Right lobe of liver (tissue), 6 donors: Measurements from ENCODE around the gene TRIM66. TPM values are rescaled to one million over a fixed set of nuclear protein-coding genes. Genes with fewer than 3 reads are reported as not detected.

Experiments used
- ATAC-seq, 4 donors: fragments of 200-7000 bp; cut with Tn5 transposase; one replicate each; pipeline ENCODE4 v1.9.1; 2020; ENCODE audit warnings: mild to moderate bottlenecking in 4 of 4, moderate library complexity in 4 of 4
- DNase-seq, 3 donors: peaks; one replicate each; pipeline ENCODE4 v3.0.0-alpha.2; 2020
- H3K27ac ChIP-seq, 3 donors: fragments of 200-600 bp; one replicate each; pipeline ENCODE4 v1.8.0; 2022
- H3K27me3 ChIP-seq, 2 donors: fragments of 200-600 bp; one replicate each; pipeline ENCODE4 v1.8.0; 2022
- H3K36me3 ChIP-seq, 4 donors: fragments of 200-600 bp; sonication (generic) in 1 of 4; one replicate each; pipeline versions ENCODE4 v1.5.1 to v1.8.0; 2017 to 2022; ENCODE audit warnings: control low read depth in 1 of 4
- H3K4me1 ChIP-seq, 4 donors: fragments of 200-600 bp; sonication (generic) in 1 of 4; one replicate each; pipeline versions ENCODE4 v1.5.1 to v1.8.0; 2017 to 2022; ENCODE audit warnings: control low read depth in 1 of 4
- H3K4me3 ChIP-seq, 3 donors: fragments of 200-600 bp; one replicate each; pipeline ENCODE4 v1.8.0; 2022
- H3K9me3 ChIP-seq, 4 donors: fragments of 200-600 bp; sonication (generic) in 1 of 4; one replicate each; pipeline versions ENCODE4 v1.5.1 to v1.8.0; 2017 to 2022; ENCODE audit warnings: control low read depth in 1 of 4
- POLR2A ChIP-seq: fragments of 450-650 bp; IDR thresholded peaks from one replicate; pipeline ENCODE4 v1.6.1; 2017; ENCODE audit warnings: antibody characterized with exemption, mild to moderate bottlenecking
- WGBS: methylation state at CpG from one replicate; pipeline ENCODE4 v1.1.6; 2018; ENCODE audit warnings: low coverage, low lambda C conversion rate; ENCODE audit not compliant: insufficient coverage; ENCODE audit errors: missing lambda C conversion rate; 5-methylcytosine and 5-hydroxymethylcytosine counted together
- intact Hi-C, 2 donors: fragments of 100-400 bp; cut with DNase I; formaldehyde crosslinking; loops; one replicate each; pipeline versions ENCODE4 v1.11.2 to v1.14.1; 2022
- total RNA-seq, 6 experiments: library from RNA; depleted of rRNA in 2 of 6; stranded (reverse); fragments of >200 nt in 2 of 6; fragmentation: NEBNext Ultra II Directional in 3 of 6; extraction: Animal tissue kit (Norgen Biotek cat#: 25700) in 3 of 6; gene quantifications; one replicate each; pipeline versions ENCODE4 v1.1.0 to v1.2.4, GENCODE V29; 2016 to 2023
- TF ChIP-seq, protein P1 (sequence below), 4 donors: fragments of 200-600 bp in 3 of 4; fragments of 450-650 bp in 1 of 4; IDR thresholded peaks; one replicate each; pipeline versions ENCODE4 v1.5.1 to v1.8.0; 2016 to 2022; ENCODE audit warnings: antibody characterized with exemption in 4 of 4, mild to moderate bottlenecking in 2 of 4
- donor health status: DM: no; HTN: yes; CAD: no.
- donor health status: DM: no; HTN: no; CAD: no.
- donor health status: DM: no; HTN: no; CAD: no.
- donor health status: DM: no; HTN: yes; CAD: no.
- donor health status: DM: no; HTN: yes; CAD: no.

The TRIM66 gene
- total RNA-seq, 6 experiments from 2014 or later, result 4.0 to 16.4 (median 6.9) TPM

GRCh38 chr11:8652140-8652539, 30.3 kb downstream of the TRIM66 start:
- Histone ChIP-seq H3K27ac (no peak overlapping the region), H3K9me3 (no peaks in the 10 kb centered on the region), H3K36me3 (peaks cover 0 to 17% (median 8%) of the 10 kb centered on the region in 4 donors), H3K27me3 (no peaks in the 10 kb centered on the region), H3K4me1 (no peaks in the 10 kb centered on the region), H3K4me3 (no peak overlapping the region)
- peak in 1 of 4 donors; percentile 38 for ATAC-seq
- 83% methylated on average over 3 of the region's 3 CpGs for WGBS
- no peak for TF ChIP-seq POLR2A
- TF ChIP-seq, protein P1, sequence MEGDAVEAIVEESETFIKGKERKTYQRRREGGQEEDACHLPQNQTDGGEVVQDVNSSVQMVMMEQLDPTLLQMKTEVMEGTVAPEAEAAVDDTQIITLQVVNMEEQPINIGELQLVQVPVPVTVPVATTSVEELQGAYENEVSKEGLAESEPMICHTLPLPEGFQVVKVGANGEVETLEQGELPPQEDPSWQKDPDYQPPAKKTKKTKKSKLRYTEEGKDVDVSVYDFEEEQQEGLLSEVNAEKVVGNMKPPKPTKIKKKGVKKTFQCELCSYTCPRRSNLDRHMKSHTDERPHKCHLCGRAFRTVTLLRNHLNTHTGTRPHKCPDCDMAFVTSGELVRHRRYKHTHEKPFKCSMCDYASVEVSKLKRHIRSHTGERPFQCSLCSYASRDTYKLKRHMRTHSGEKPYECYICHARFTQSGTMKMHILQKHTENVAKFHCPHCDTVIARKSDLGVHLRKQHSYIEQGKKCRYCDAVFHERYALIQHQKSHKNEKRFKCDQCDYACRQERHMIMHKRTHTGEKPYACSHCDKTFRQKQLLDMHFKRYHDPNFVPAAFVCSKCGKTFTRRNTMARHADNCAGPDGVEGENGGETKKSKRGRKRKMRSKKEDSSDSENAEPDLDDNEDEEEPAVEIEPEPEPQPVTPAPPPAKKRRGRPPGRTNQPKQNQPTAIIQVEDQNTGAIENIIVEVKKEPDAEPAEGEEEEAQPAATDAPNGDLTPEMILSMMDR (IDR thresholded peaks at IDR 0.05), result no peak
- intact Hi-C loops, result no loop called here
- no peak for DNase-seq

DNA sequence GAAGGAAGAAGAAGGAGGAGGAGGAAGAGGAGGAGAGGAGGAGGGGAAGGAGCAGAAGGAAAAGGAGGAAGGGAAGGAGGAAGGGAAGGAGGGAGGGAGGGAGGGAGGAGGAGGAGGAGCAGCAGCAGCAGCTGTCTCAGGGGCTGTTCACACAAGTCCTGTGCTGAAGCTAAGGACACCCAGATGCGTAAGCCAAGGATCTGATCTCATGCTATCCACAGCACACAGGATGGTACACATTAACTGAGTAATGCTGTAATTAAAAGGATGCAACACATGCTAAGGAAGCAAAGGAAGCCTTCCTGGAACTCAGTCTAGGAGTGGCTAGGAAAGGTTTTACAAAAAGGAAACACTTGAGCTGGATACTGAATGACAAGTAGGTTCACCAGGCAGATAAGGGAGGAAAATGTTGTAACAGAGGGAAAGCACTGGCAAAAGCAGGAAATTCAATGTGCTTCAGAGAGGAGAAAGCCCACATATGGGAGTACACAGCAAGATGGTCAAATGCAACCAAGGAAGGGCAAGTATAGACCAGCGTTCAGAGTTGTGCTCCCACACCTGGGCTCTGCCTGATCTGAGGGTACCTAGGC, 32.0 kb downstream of the TRIM66 start:
- Histone ChIP-seq H3K9me3 (no peaks in the 10 kb centered on the region), H3K27ac (no peak overlapping the region), H3K27me3 (no peaks in the 10 kb centered on the region), H3K36me3 (peaks cover 0 to 32% (median 16%) of the 10 kb centered on the region in 4 donors), H3K4me3 (no peak overlapping the region), H3K4me1 (no peaks in the 10 kb centered on the region)
- 94% methylated on average over 2 of the region's 2 CpGs for WGBS
- TF ChIP-seq, protein P1 (IDR thresholded peaks at IDR 0.05), result no peak
- no peak for TF ChIP-seq POLR2A
- ATAC-seq (no peak), DNase-seq (no peak)
- intact Hi-C loops, result no loop called here

DNA sequence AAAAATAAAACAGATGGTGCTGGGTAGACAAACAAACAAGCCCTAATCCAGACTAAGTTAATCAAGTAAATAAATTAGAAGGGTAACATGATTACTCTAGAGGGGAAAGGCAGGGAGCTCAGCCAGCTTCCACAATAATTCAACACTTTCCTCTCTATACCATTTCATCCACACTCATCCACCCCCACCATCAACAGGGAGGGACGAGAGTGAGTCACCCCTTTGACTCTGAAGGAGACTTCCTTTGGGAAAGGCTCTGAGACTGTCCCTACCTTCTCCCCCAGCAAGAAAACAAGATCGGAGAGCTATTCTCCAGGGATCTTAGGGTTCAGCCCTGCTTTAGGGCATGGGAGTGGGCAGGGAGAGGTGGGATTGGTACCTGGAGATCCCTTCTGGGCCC, 33.1 kb downstream of the TRIM66 start:
- Histone ChIP-seq H3K9me3 (no peaks in the 10 kb centered on the region), H3K27me3 (no peaks in the 10 kb centered on the region), H3K36me3 (peaks cover 0 to 41% (median 21%) of the 10 kb centered on the region in 4 donors), H3K4me1 (no peaks in the 10 kb centered on the region), H3K4me3 (no peak overlapping the region), H3K27ac (no peak overlapping the region)
- WGBS, result 100% methylated on average over 2 of the region's 2 CpGs
- no peak for ATAC-seq
- intact Hi-C loops, result no loop called here
- no peak for DNase-seq
- TF ChIP-seq, protein P1 (IDR thresholded peaks at IDR 0.05), result no peak
- TF ChIP-seq POLR2A, result no peak

- Histone ChIP-seq H3K36me3 (peaks cover 0 to 52% (median 25%) of the 10 kb centered on the region in 4 donors), H3K4me1 (no peaks in the 10 kb centered on the region), H3K9me3 (no peaks in the 10 kb centered on the region), H3K4me3 (no peak overlapping the region), H3K27me3 (no peaks in the 10 kb centered on the region), H3K27ac (no peak overlapping the region)
- ATAC-seq, result no peak
- intact Hi-C loops, result no loop called here
- WGBS, result 95% methylated on average over 4 of the region's 4 CpGs
- TF ChIP-seq, protein P1 (IDR thresholded peaks at IDR 0.05), result no peak
- TF ChIP-seq POLR2A, result no peak
- no peak for DNase-seq
These were observed 35.6 kb downstream of the TRIM66 start for GRCh38 chr11:8646873-8647272.
